Measurements from ENCODE around the gene ZNF660. TPM values are rescaled to one million over a fixed set of nuclear protein-coding genes. Genes with fewer than 3 reads are reported as not detected.

The ZNF660 gene
- total RNA-seq, 4 donors from 2014 or later: 0.55 to 2.2 (median 0.79) TPM; not detected in 1

GRCh38 chr3:44555723-44556122 lies 29.0 kb upstream of the ZNF660 start:
- WGBS, 2 donors (ENCODE audit: low coverage in 1 of 2): 0 to 30% methylated on average over 1 to 5 of the region's 5 CpGs
- TF ChIP-seq EP300 (IDR thresholded peaks at IDR 0.05; ENCODE audit: low read depth) (no peak), POLR2A (IDR thresholded peaks at IDR 0.05) (no peak), CTCF (IDR thresholded peaks at IDR 0.05) (no peak), POLR2AphosphoS5 (IDR thresholded peaks at IDR 0.05) (no peak)
- no peaks in the 10 kb centered on the region for H3K36me3 ChIP-seq
- H3K4me1 ChIP-seq: peaks cover 0 to 14% (median 8%) of the 10 kb centered on the region in 4 donors
- in situ Hi-C loops (cut with MboI; ENCODE audit: low pct_ligation_motif_present in 1 of 4, low pct_unique_long_range_greater_than_20kb in 1 of 4, low sequenced_read_pairs in 3 of 4): no loop called here
- no peak overlapping the region for H3K27ac ChIP-seq
- DNase-seq: no peak
- peaks cover 19% of the 10 kb centered on the region for H3K27me3 ChIP-seq
- intact Hi-C loops (cut with DNase I; ENCODE audit: low total_unique reads): no loop called here
- peak overlapping the region in 3 of 4 donors; percentile 46 to 79 (median 52) for H3K4me3 ChIP-seq
- no peaks in the 10 kb centered on the region for H3K9me3 ChIP-seq

DNA sequence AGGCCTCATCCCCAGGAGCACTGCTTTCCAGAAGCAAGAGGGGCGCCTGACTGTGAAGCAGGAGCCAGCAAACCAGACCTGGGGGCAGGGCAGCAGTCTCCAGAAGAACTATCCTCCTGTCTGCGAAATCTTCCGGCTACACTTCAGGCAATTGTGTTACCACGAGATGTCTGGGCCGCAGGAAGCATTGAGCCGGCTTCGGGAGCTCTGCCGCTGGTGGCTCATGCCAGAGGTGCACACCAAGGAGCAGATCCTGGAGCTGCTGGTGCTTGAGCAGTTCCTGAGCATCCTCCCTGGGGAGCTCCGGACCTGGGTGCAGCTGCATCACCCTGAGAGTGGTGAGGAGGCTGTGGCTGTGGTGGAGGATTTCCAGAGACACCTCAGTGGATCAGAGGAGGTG lies 27.7 kb upstream of the ZNF660 start:
- Histone ChIP-seq H3K4me1 (peaks cover 0 to 14% (median 8%) of the 10 kb centered on the region in 4 donors), H3K36me3 (peaks cover 0 to 8% (median 0%) of the 10 kb centered on the region in 4 donors), H3K9me3 (peaks cover 0 to under 1% of the 10 kb centered on the region in 2 donors), H3K27me3 (peaks cover 9% of the 10 kb centered on the region), H3K4me3 (no peak overlapping the region), H3K27ac (no peak overlapping the region)
- TF ChIP-seq EP300 (IDR thresholded peaks at IDR 0.05; ENCODE audit: low read depth): no peak
- no peak for TF ChIP-seq POLR2A (IDR thresholded peaks at IDR 0.05)
- no peak for DNase-seq
- 99% methylated on average over 9 of the region's 9 CpGs; no CpG with 5 or more reads in 1 of the 2 donors for WGBS, 2 donors (ENCODE audit: low coverage in 1 of 2)
- intact Hi-C loops (cut with DNase I; ENCODE audit: low total_unique reads): no loop called here
- in situ Hi-C loops (cut with MboI; ENCODE audit: low pct_ligation_motif_present in 1 of 4, low pct_unique_long_range_greater_than_20kb in 1 of 4, low sequenced_read_pairs in 3 of 4): no loop called here

DNA sequence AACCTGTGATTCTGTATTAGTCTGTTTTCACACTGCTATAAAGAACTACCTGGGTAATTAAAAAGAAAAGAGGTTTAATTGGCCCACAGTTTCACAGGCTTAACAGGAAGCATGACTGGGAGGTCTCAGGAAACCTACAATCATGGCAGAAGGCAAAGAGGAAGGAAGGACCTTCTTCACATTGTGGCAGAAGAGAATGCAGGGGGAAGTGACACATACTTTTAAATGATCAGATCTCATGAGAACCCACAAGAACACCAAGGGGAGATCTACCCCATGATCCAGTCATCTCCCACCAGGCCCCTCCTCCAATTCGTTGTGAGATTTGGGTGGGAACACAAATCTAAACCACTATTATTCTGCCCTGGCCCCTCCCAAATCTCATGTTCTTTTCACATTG lies 23.7 kb upstream of the ZNF660 start:
- 79 to 89% methylated on average over 1 of the region's 1 CpG for WGBS, 2 donors (ENCODE audit: low coverage in 1 of 2)
- TF ChIP-seq EP300 (IDR thresholded peaks at IDR 0.05; ENCODE audit: low read depth) (no peak), POLR2AphosphoS5 (IDR thresholded peaks at IDR 0.05) (no peak), CTCF (IDR thresholded peaks at IDR 0.05) (no peak), POLR2A (IDR thresholded peaks at IDR 0.05) (no peak)
- intact Hi-C loops (cut with DNase I; ENCODE audit: low total_unique reads): no loop called here
- Histone ChIP-seq H3K4me1 (peaks cover 0 to 4% (median 1%) of the 10 kb centered on the region in 4 donors), H3K4me3 (no peak overlapping the region), H3K27ac (no peak overlapping the region), H3K27me3 (no peaks in the 10 kb centered on the region), H3K36me3 (peaks cover 0 to 14% (median 0%) of the 10 kb centered on the region in 4 donors), H3K9me3 (peaks cover 0 to 3% of the 10 kb centered on the region in 2 donors)
- no peak for DNase-seq
- in situ Hi-C loops (cut with MboI; ENCODE audit: low pct_ligation_motif_present in 1 of 4, low pct_unique_long_range_greater_than_20kb in 1 of 4, low sequenced_read_pairs in 3 of 4): no loop called here

- no peak for DNase-seq
- no peak for TF ChIP-seq POLR2AphosphoS5 (IDR thresholded peaks at IDR 0.05)
- TF ChIP-seq CTCF (IDR thresholded peaks at IDR 0.05): no peak
- WGBS, 2 donors (ENCODE audit: low coverage in 1 of 2): 79 to 93% methylated on average over 2 to 3 of the region's 3 CpGs
- Histone ChIP-seq H3K9me3 (peaks cover 0 to 3% of the 10 kb centered on the region in 2 donors), H3K27ac (no peak overlapping the region), H3K4me1 (no peaks in the 10 kb centered on the region), H3K27me3 (no peaks in the 10 kb centered on the region), H3K4me3 (no peak overlapping the region), H3K36me3 (peaks cover 0 to 16% (median 0%) of the 10 kb centered on the region in 4 donors)
- intact Hi-C loops (cut with DNase I; ENCODE audit: low total_unique reads): no loop called here
- in situ Hi-C loops (cut with MboI; ENCODE audit: low pct_ligation_motif_present in 1 of 4, low pct_unique_long_range_greater_than_20kb in 1 of 4, low sequenced_read_pairs in 3 of 4): no loop called here
Measured at GRCh38 chr3:44562147-44562546, 22.6 kb upstream of the ZNF660 start.

DNA sequence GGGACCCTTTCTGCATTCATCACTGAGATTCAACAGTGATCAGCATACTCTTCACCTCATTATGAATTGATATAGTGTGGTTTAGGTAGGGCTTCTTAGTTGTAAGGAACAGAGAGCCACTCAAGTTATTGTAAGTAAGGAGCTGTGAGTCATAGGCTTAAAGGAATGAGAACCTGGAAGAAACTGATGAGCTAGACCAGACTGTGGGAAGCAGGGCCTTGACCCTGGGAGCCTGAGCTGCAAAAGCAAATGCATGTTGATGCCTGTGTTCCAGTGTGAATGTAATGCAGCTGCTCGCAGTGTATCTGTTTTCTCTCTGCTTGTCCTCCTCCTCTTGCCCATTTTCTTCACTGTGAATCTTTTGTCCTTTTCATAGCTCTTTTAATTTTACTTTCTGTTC lies 16.2 kb upstream of the ZNF660 start:
- Histone ChIP-seq H3K4me3 (no peak overlapping the region), H3K4me1 (no peaks in the 10 kb centered on the region), H3K27ac (no peak overlapping the region), H3K27me3 (no peaks in the 10 kb centered on the region), H3K9me3 (peaks cover 13 to 15% of the 10 kb centered on the region in 2 donors), H3K36me3 (peaks cover 0 to 42% (median 7%) of the 10 kb centered on the region in 4 donors)
- in situ Hi-C loops (cut with MboI; ENCODE audit: low pct_ligation_motif_present in 1 of 4, low pct_unique_long_range_greater_than_20kb in 1 of 4, low sequenced_read_pairs in 3 of 4): no loop called here
- DNase-seq: no peak
- 88 to 90% methylated on average over 1 of the region's 1 CpG for WGBS, 2 donors (ENCODE audit: low coverage in 1 of 2)
- no peak for TF ChIP-seq POLR2A (IDR thresholded peaks at IDR 0.05)
- no peak for TF ChIP-seq EP300 (IDR thresholded peaks at IDR 0.05; ENCODE audit: low read depth)
- no peak for TF ChIP-seq POLR2AphosphoS5 (IDR thresholded peaks at IDR 0.05)
- no peak for TF ChIP-seq CTCF (IDR thresholded peaks at IDR 0.05)
- intact Hi-C loops (cut with DNase I; ENCODE audit: low total_unique reads): no loop called here
